IMR-90 (cell line): ENCODE measurements around the gene ZNF223. TPM values are rescaled to one million over a fixed set of nuclear protein-coding genes. Genes with fewer than 3 reads are reported as not detected.

Experiments
- ATAC-seq: fragments of 200-7000 bp; cut with Tn5 transposase; 2 replicates; pipeline ENCODE4 v1.9.1; 2020; ENCODE audit warnings: low read depth, mild to moderate bottlenecking, moderate library complexity
- BruUV-seq: library from RNA; stranded (reverse); fragments of 400-500 nt; replicated peaks from 2 replicates; lab custom pipeline; 2021; lab: Mats Ljungman, UMichigan
- CTCF ChIA-PET: fragments of 300-600 bp; formaldehyde crosslinking; extraction: SDS; loops from one replicate; lab custom pipeline; 2021; ENCODE audit warnings: antibody characterized with exemption; lab: Yijun Ruan, JAX
- POLR2A ChIA-PET: fragments of 300-600 bp; sonication (Branson Sonifier 250); formaldehyde crosslinking; loops from one replicate; lab custom pipeline; 2022; ENCODE audit warnings: antibody characterized with exemption; ENCODE audit not compliant: unreplicated experiment; lab: Charles Lee
- DNase-seq: peaks from one replicate; pipeline ENCODE4 v3.0.0; 2013
- H2AFZ ChIP-seq: replicated peaks from 2 replicates; pipeline ENCODE3; 2013; ENCODE audit warnings: low read length, mild to moderate bottlenecking; ENCODE audit not compliant: poor library complexity
- H2AK5ac ChIP-seq: 2 replicates; pipeline ENCODE4 v1.6.1; 2013; ENCODE audit warnings: low read depth, low read length, inconsistent platforms
- H2AK9ac ChIP-seq: replicated peaks from 2 replicates; pipeline ENCODE3; 2013; ENCODE audit warnings: mild to moderate bottlenecking, low read depth, low read length, moderate library complexity; ENCODE audit not compliant: poor library complexity
- H2BK120ac ChIP-seq: 2 replicates; pipeline ENCODE4 v1.6.1; 2013; ENCODE audit warnings: low read depth, low read length, inconsistent platforms
- H2BK15ac ChIP-seq: 3 replicates; pipeline ENCODE4 v1.6.1; 2013; ENCODE audit warnings: low read depth, low read length, inconsistent platforms
- H2BK20ac ChIP-seq: 2 replicates; pipeline ENCODE4 v1.6.1; 2013; ENCODE audit warnings: low read depth, mild to moderate bottlenecking, inconsistent platforms, low read length, moderate library complexity
- H2BK5ac ChIP-seq: 2 replicates; pipeline ENCODE4 v1.6.1; 2013; ENCODE audit warnings: mild to moderate bottlenecking, low read depth, low read length, inconsistent platforms; ENCODE audit not compliant: poor library complexity, severe bottlenecking
- H3K14ac ChIP-seq: replicated peaks from 2 replicates; pipeline ENCODE4 v1.6.1; 2013; ENCODE audit warnings: low read depth, low read length, inconsistent platforms
- H3K18ac ChIP-seq: 2 replicates; pipeline ENCODE4 v1.6.1; 2013; ENCODE audit warnings: low read depth, low read length, control low read depth
- H3K23ac ChIP-seq: 2 replicates; pipeline ENCODE4 v1.6.1; 2013; ENCODE audit warnings: low read depth, low read length, inconsistent platforms
- H3K27ac ChIP-seq: 2 replicates; pipeline ENCODE4 v1.5.1; 2013; ENCODE audit warnings: mild to moderate bottlenecking, control low read depth, low read length; ENCODE audit not compliant: insufficient read depth
- H3K27me3 ChIP-seq: 2 replicates; pipeline ENCODE4 v1.6.1; 2013; ENCODE audit warnings: low read length; ENCODE audit not compliant: control insufficient read depth, insufficient read depth
- H3K36me3 ChIP-seq: 2 replicates; pipeline ENCODE4 v1.6.1; 2013; ENCODE audit warnings: low read length, mixed read lengths; ENCODE audit not compliant: control insufficient read depth, insufficient read depth
- H3K4ac ChIP-seq: 2 replicates; pipeline ENCODE4 v1.6.1; 2013; ENCODE audit warnings: low read depth, low read length, inconsistent platforms
- H3K4me1 ChIP-seq: 2 replicates; pipeline ENCODE4 v1.6.1; 2013; ENCODE audit warnings: low read length, mixed read lengths; ENCODE audit not compliant: control insufficient read depth, insufficient read depth
- H3K4me2 ChIP-seq: 2 replicates; pipeline ENCODE4 v1.6.1; 2013; ENCODE audit warnings: low read depth, mild to moderate bottlenecking, control low read depth, low read length, moderate library complexity
- H3K4me3 ChIP-seq: 2 replicates; pipeline ENCODE4 v1.5.1; 2013; ENCODE audit warnings: low read depth, mild to moderate bottlenecking, control low read depth, low read length, moderate library complexity; ENCODE audit not compliant: insufficient read depth
- H3K56ac ChIP-seq: 2 replicates; pipeline ENCODE4 v1.6.1; 2013; ENCODE audit warnings: low read length, inconsistent platforms; ENCODE audit not compliant: insufficient read depth; ENCODE audit errors: extremely low read depth
- H3K79me1 ChIP-seq, 2 experiments: 2 replicates each; pipeline ENCODE4 v1.6.1; 2013; ENCODE audit warnings: low read length in 2 of 2, inconsistent platforms in 1 of 2, low read depth in 1 of 2
- H3K9ac ChIP-seq: 2 replicates; pipeline ENCODE4 v1.6.1; 2013; ENCODE audit warnings: low read depth, low read length, control low read depth
- H3K9me1 ChIP-seq: 2 replicates; pipeline ENCODE4 v1.6.1; 2013; ENCODE audit warnings: low read length, inconsistent platforms; ENCODE audit not compliant: insufficient read depth
- H3K9me3 ChIP-seq: 2 replicates; pipeline ENCODE4 v1.6.1; 2013; ENCODE audit warnings: low read length; ENCODE audit not compliant: control insufficient read depth, insufficient read depth
- H4K20me1 ChIP-seq: 2 replicates; pipeline ENCODE4 v1.6.1; 2013; ENCODE audit warnings: low read length, inconsistent platforms; ENCODE audit not compliant: insufficient read depth
- H4K5ac ChIP-seq: 2 replicates; pipeline ENCODE4 v1.6.1; 2013; ENCODE audit warnings: mild to moderate bottlenecking, low read depth, low read length, control low read depth
- H4K8ac ChIP-seq, 2 experiments: 2 replicates each; pipeline ENCODE4 v1.6.1; 2013; ENCODE audit warnings: low read depth in 2 of 2, low read length in 2 of 2, control low read depth in 1 of 2, inconsistent platforms in 1 of 2
- H4K91ac ChIP-seq: 2 replicates; pipeline ENCODE4 v1.6.1; 2013; ENCODE audit warnings: low read depth, low read length, inconsistent platforms; ENCODE audit not compliant: insufficient read depth
- ELK1 ChIP-seq: fragments of 150-350 bp; IDR thresholded peaks from 2 replicates; pipeline ENCODE4 v1.6.1; 2016; ENCODE audit warnings: low read depth, mild to moderate bottlenecking, low read length, moderate library complexity, borderline replicate concordance
- MAFK ChIP-seq: IDR thresholded peaks from 2 replicates; pipeline ENCODE4 v1.6.1; 2012; ENCODE audit warnings: low read depth, low read length, improper control_type of control experiment
- MXI1 ChIP-seq: IDR thresholded peaks from 2 replicates; pipeline ENCODE4 v1.6.1; 2012; ENCODE audit warnings: low read depth, mild to moderate bottlenecking, low read length, moderate library complexity, borderline replicate concordance
- WGBS, 2 experiments: methylation state at CpG; one replicate each; pipeline versions ENCODE4 v1.1.5 to v1.1.7; 2013; ENCODE audit warnings: missing lambda C conversion rate in 2 of 2; ENCODE audit not compliant: insufficient read length in 1 of 2; ENCODE audit errors: extremely low coverage in 2 of 2; 5-methylcytosine and 5-hydroxymethylcytosine counted together
- dilution Hi-C: fragments of 300-500 bp; cut with HindIII; formaldehyde crosslinking; loops from one replicate; pipeline ENCODE4 v1.14.3; 2018; ENCODE audit warnings: low sequenced_read_pairs; ENCODE audit not compliant: unreplicated experiment
- in situ Hi-C: fragments of 300-500 bp; cut with MboI; formaldehyde crosslinking; loops from 3 replicates; pipeline ENCODE4 v1.14.3; 2019; ENCODE audit warnings: low sequenced_read_pairs, inconsistent platforms, mixed read lengths
- intact Hi-C: fragments of 100-400 bp; cut with micrococcal nuclease; formaldehyde crosslinking; loops from 2 replicates; pipeline ENCODE4 v1.10.0; 2022
- polyA plus RNA-seq, 3 experiments: library from polyadenylated mRNA; depleted of rRNA; stranded (reverse); fragments of >200 nt; gene quantifications; 2 replicates each; pipeline ENCODE4 v1.2.3, GENCODE V29; 2012; ENCODE audit warnings: low replicate concordance in 1 of 3
- total RNA-seq: library from RNA; depleted of rRNA; stranded (reverse); fragments of >200 nt; gene quantifications from 2 replicates; pipeline ENCODE4 v1.2.3, GENCODE V29; 2012

ZNF223 gene
- total and polyA plus RNA-seq, 2 of the 4 experiments (the other 2 are of a cell fraction), result 2.3 to 16.5 TPM

GRCh38 chr19:44019498-44019897 is 32.3 kb upstream of the ZNF223 start:
- Histone ChIP-seq H3K79me1 (no peaks in the 10 kb centered on the region), H3K18ac (no peak overlapping the region), H2AFZ (no peak overlapping the region), H4K5ac (no peak overlapping the region), H3K9ac (no peak overlapping the region), H3K14ac (no peak overlapping the region), H2AK5ac (no peak overlapping the region), H2BK120ac (no peak overlapping the region), H3K9me1 (no peaks in the 10 kb centered on the region), H3K4me2 (no peak overlapping the region), H3K27me3 (no peaks in the 10 kb centered on the region), H3K36me3 (no peaks in the 10 kb centered on the region), H4K91ac (no peak overlapping the region), H4K20me1 (no peaks in the 10 kb centered on the region), H3K56ac (no peak overlapping the region), H2AK9ac (no peak overlapping the region), H2BK15ac (no peak overlapping the region), H3K23ac (no peak overlapping the region), H3K4me3 (no peak overlapping the region), H2BK20ac (no peak overlapping the region), H3K4me1 (no peaks in the 10 kb centered on the region), H4K8ac (no peak overlapping the region), H3K9me3 (no peaks in the 10 kb centered on the region), H3K4ac (no peak overlapping the region), H2BK5ac (no peak overlapping the region), H3K27ac (no peak overlapping the region)
- DNase-seq (no peak), ATAC-seq (no peak)
- no CpG with 5 or more reads among the region's 2 CpGs for WGBS, 2 experiments
- no peak for TF ChIP-seq ELK1
- 0 out of 2 replicates have a peak, but pooled peaks have one; percentile 15 for TF ChIP-seq MAFK
- no peak for TF ChIP-seq MXI1
- dilution Hi-C loops, result no loop called here
- in situ Hi-C loops, result no loop called here
- intact Hi-C loops, result no loop called here
- POLR2A ChIA-PET, result no interaction called here
- CTCF ChIA-PET, result no interaction called here
- no TSS peak for BruUV-seq
